Fibroblast of lung (primary cell): Measurements from ENCODE around the gene TLN1.

Experiments
- CTCF ChIP-seq, 2 donors: IDR thresholded peaks in 1 of 2; conservative IDR thresholded peaks in 1 of 2; 1 replicate in 1 of 2; 2 replicates in 1 of 2; pipeline ENCODE4 v1.5.1; 2011 to 2012; ENCODE audit warnings: low read length in 2 of 2, control low read depth in 1 of 2, inconsistent platforms in 1 of 2, low read depth in 1 of 2, mild to moderate bottlenecking in 1 of 2
- EZH2 ChIP-seq: IDR thresholded peaks from 2 replicates; pipeline ENCODE4 v1.5.1; 2012; ENCODE audit warnings: low read length, control low read depth, mild to moderate bottlenecking; ENCODE audit errors: missing control alignments

- TF ChIP-seq CTCF (conservative IDR thresholded peaks at IDR 0.05 in 1 of 2, IDR thresholded peaks at IDR 0.05 in 1 of 2; ENCODE audit: low read depth in 1 of 2, low read length in 2 of 2) = peak; percentile 13 to 14
- TF ChIP-seq EZH2 = no peak
Measured at GRCh38 chr9:35716230-35716629, 15.8 kb downstream of the TLN1 start.
